HG02981 (cell line): ENCODE results near the gene SNAI1.
"Not testable (repeated sequence)": the region's sequence is repeated elsewhere in the genome, so short reads cannot be mapped to it uniquely, and the experiment has no call there.

ENCODE experiments used
- ATAC-seq: cut with Tn5 transposase; IDR thresholded peaks from one replicate; pipeline ENCODE4 v1.9.1; 2021; ENCODE audit warnings: mild to moderate bottlenecking, moderate library complexity; ENCODE audit not compliant: unreplicated experiment

Gene SNAI1

GRCh38 chr20:49982346-49983122 is at the start of gene SNAI1:
TSS of gene SNAI1 (plus strand) at chr20:49982980. CDS start at chr20:49983060, 80 bp downstream.
- ATAC-seq, result peak; percentile 77

- ATAC-seq, result no peak
Observed at GRCh38 chr20:49935746-49936152, 47.0 kb upstream of the SNAI1 start.

GRCh38 chr20:49936153-49937026 is 46.4 kb upstream of the SNAI1 start, which contains the start of gene RNF114:
TSS of gene RNF114 (plus strand) at chr20:49936397. CDS start at chr20:49936413, 16 bp downstream.
- no peak for ATAC-seq

- no peak for ATAC-seq
Observed at GRCh38 chr20:49937027-49937929, 45.5 kb upstream of the SNAI1 start.

- no peak for ATAC-seq
Observed at GRCh38 chr20:49938173-49939163, 44.3 kb upstream of the SNAI1 start.

GRCh38 chr20:49941456-49941855 is 41.3 kb upstream of the SNAI1 start:
- no peak for ATAC-seq

GRCh38 chr20:49942303-49942702 is 40.5 kb upstream of the SNAI1 start:
- no peak for ATAC-seq

- ATAC-seq, result no peak
Observed at GRCh38 chr20:49942942-49943341, 39.8 kb upstream of the SNAI1 start.

GRCh38 chr20:49945306-49945700 is 37.5 kb upstream of the SNAI1 start:
- ATAC-seq, result no peak

GRCh38 chr20:49945701-49946477 is 36.9 kb upstream of the SNAI1 start:
- ATAC-seq, result no peak

GRCh38 chr20:49948178-49948577 is 34.6 kb upstream of the SNAI1 start:
- no peak for ATAC-seq

GRCh38 chr20:49948809-49949507 is 33.8 kb upstream of the SNAI1 start:
- no peak for ATAC-seq

- ATAC-seq, result no peak
Observed at GRCh38 chr20:49951151-49951550, 31.6 kb upstream of the SNAI1 start.

- ATAC-seq, result no peak
Observed at GRCh38 chr20:49955167-49955566, 27.6 kb upstream of the SNAI1 start.

- not testable (repeated sequence) for ATAC-seq
Observed at GRCh38 chr20:49955830-49956396, 26.9 kb upstream of the SNAI1 start.

GRCh38 chr20:49956689-49957088 is 26.1 kb upstream of the SNAI1 start:
- no peak for ATAC-seq

GRCh38 chr20:49957089-49957938 is 25.5 kb upstream of the SNAI1 start:
- not testable (repeated sequence) for ATAC-seq
